PC-3 (cell line): ENCODE results near the gene IGFLR1. TPM values are rescaled to one million over a fixed set of nuclear protein-coding genes. Genes with fewer than 3 reads are reported as not detected.

Experiments used
- ATAC-seq: fragments of 200-7000 bp; cut with Tn5 transposase; 2 replicates; pipeline ENCODE4 v1.9.1; 2020; ENCODE audit warnings: mild to moderate bottlenecking, moderate library complexity
- BruUV-seq: library from RNA; stranded (reverse); fragments of 400-500 nt; replicated peaks from 2 replicates; lab custom pipeline; 2021; lab: Mats Ljungman, UMichigan
- CTCF ChIA-PET: fragments of 300-600 bp; sonication (Branson Sonifier 250); formaldehyde crosslinking; loops from one replicate; lab custom pipeline; 2022; ENCODE audit warnings: antibody characterized with exemption; lab: Charles Lee
- POLR2A ChIA-PET: fragments of 300-600 bp; sonication (Branson Sonifier 250); formaldehyde crosslinking; loops from one replicate; lab custom pipeline; 2022; ENCODE audit warnings: antibody characterized with exemption; ENCODE audit not compliant: unreplicated experiment; lab: Charles Lee
- DNase-seq: peaks from one replicate; pipeline ENCODE4 v3.0.0-alpha.2; 2015
- H2AFZ ChIP-seq: fragments of 300-600 bp; sonication (generic); 2 replicates; pipeline ENCODE4 v1.6.0; 2016; ENCODE audit warnings: antibody characterized with exemption, low read length
- H3F3A ChIP-seq: fragments of 300-600 bp; sonication (generic); one replicate; pipeline ENCODE4 v1.6.0; 2017; ENCODE audit warnings: antibody characterized with exemption, low read length, control low read depth, mild to moderate bottlenecking; ENCODE audit not compliant: unreplicated experiment
- H3K27ac ChIP-seq: fragments of 300-600 bp; sonication (generic); 2 replicates; pipeline ENCODE4 v1.5.1; 2016; ENCODE audit warnings: mild to moderate bottlenecking, low read length
- H3K27me3 ChIP-seq: fragments of 300-600 bp; sonication (generic); 2 replicates; pipeline ENCODE4 v1.6.1; 2016; ENCODE audit warnings: low read length, mixed read lengths
- H3K36me3 ChIP-seq: fragments of 300-600 bp; sonication (generic); 2 replicates; pipeline ENCODE4 v1.6.1; 2016; ENCODE audit warnings: low read depth, mixed run types, low read length, mixed read lengths
- H3K4me1 ChIP-seq: fragments of 300-600 bp; sonication (generic); 2 replicates; pipeline ENCODE4 v1.5.1; 2016; ENCODE audit warnings: low read length; ENCODE audit not compliant: insufficient read depth
- H3K4me2 ChIP-seq: fragments of 300-600 bp; sonication (generic); 2 replicates; pipeline ENCODE4 v1.6.0; 2016; ENCODE audit warnings: low read length
- H3K4me3 ChIP-seq: fragments of 300-600 bp; sonication (generic); 2 replicates; pipeline ENCODE4 v1.5.1; 2016; ENCODE audit warnings: mild to moderate bottlenecking, low read length, mixed read lengths
- H3K79me2 ChIP-seq: fragments of 300-600 bp; sonication (generic); 2 replicates; pipeline ENCODE4 v1.6.1; 2017; ENCODE audit warnings: low read length, mixed read lengths
- H3K9ac ChIP-seq: fragments of 300-600 bp; sonication (generic); 2 replicates; pipeline ENCODE4 v1.6.0; 2016; ENCODE audit warnings: mild to moderate bottlenecking, low read length
- H3K9me2 ChIP-seq: fragments of 300-600 bp; sonication (generic); replicated peaks from 2 replicates; pipeline ENCODE4 v1.6.1; 2016; ENCODE audit warnings: mixed run types, low read length, mixed read lengths
- H3K9me3 ChIP-seq: fragments of 300-600 bp; sonication (generic); 2 replicates; pipeline ENCODE4 v1.6.1; 2016; ENCODE audit warnings: low read length, mixed read lengths
- H4K20me1 ChIP-seq: fragments of 300-600 bp; sonication (generic); 2 replicates; pipeline ENCODE4 v1.6.1; 2016; ENCODE audit warnings: low read length, mixed read lengths
- CTCF ChIP-seq: fragments of 300-600 bp; sonication (generic); conservative IDR thresholded peaks from 2 replicates; pipeline ENCODE4 v1.5.1; 2017; ENCODE audit warnings: antibody characterized with exemption, low read depth, mild to moderate bottlenecking, low read length
- EZH2 ChIP-seq: fragments of 300-600 bp; sonication (generic); IDR thresholded peaks from one replicate; pipeline ENCODE4 v1.6.1; 2017; ENCODE audit warnings: antibody characterized with exemption, mild to moderate bottlenecking, low read length; ENCODE audit not compliant: unreplicated experiment
- EZH2phosphoT487 ChIP-seq: fragments of 300-600 bp; sonication (generic); IDR thresholded peaks from 2 replicates; pipeline ENCODE4 v1.6.1; 2018; ENCODE audit warnings: mild to moderate bottlenecking, antibody characterized with exemption, low read length, borderline replicate concordance
- intact Hi-C: fragments of 100-400 bp; cut with micrococcal nuclease; formaldehyde crosslinking; loops from 2 replicates; pipeline ENCODE4 v1.9.0; 2023
- total RNA-seq: library from RNA; depleted of rRNA; stranded (reverse); fragments of >200 nt; gene quantifications from 2 replicates; pipeline ENCODE4 v1.2.3, GENCODE V29; 2014

IGFLR1 gene
- total RNA-seq, 1 experiment from 2014 or later: 9.3 TPM

GRCh38 chr19:35777086-35777841 is 35.0 kb upstream of the IGFLR1 start:
- TF ChIP-seq EZH2: no peak
- no peak overlapping the region for H2AFZ ChIP-seq
- BruUV-seq: no TSS peak
- H3K9me2 ChIP-seq: no peaks in the 10 kb centered on the region
- no peak for ATAC-seq
- ChIA-PET CTCF (no interaction called here), POLR2A (interaction anchor here (0.6 kb wide), 1 partner anchor 32 kb away, joined by 7 read pairs; the partner anchor contains the start of genes PSENEN and U2AF1L4)
- H3K9ac ChIP-seq: no peak overlapping the region
- H3K4me1 ChIP-seq: peaks cover 7% of the 10 kb centered on the region
- H3K4me2 ChIP-seq: no peak overlapping the region
- no peak for DNase-seq
- no peaks in the 10 kb centered on the region for H3F3A ChIP-seq
- H4K20me1 ChIP-seq: no peaks in the 10 kb centered on the region
- H3K36me3 ChIP-seq: no peaks in the 10 kb centered on the region
- intact Hi-C loops: no loop called here
- H3K27me3 ChIP-seq: no peaks in the 10 kb centered on the region
- H3K79me2 ChIP-seq: no peaks in the 10 kb centered on the region
- no peak overlapping the region for H3K27ac ChIP-seq
- H3K4me3 ChIP-seq: no peak overlapping the region
- no peaks in the 10 kb centered on the region for H3K9me3 ChIP-seq

- Histone ChIP-seq H3K36me3 (no peaks in the 10 kb centered on the region), H3F3A (no peaks in the 10 kb centered on the region), H3K9me2 (no peaks in the 10 kb centered on the region), H4K20me1 (no peaks in the 10 kb centered on the region), H3K4me2 (peak overlapping the region; percentile 98), H3K9me3 (no peaks in the 10 kb centered on the region), H3K79me2 (no peaks in the 10 kb centered on the region), H3K9ac (0 out of 2 replicates have a peak overlapping the region, but pooled peaks have one; percentile 17), H3K27me3 (no peaks in the 10 kb centered on the region), H3K4me1 (peaks cover 7% of the 10 kb centered on the region), H3K27ac (no peak overlapping the region), H3K4me3 (peak overlapping the region; percentile 66), H2AFZ (no peak overlapping the region)
- DNase-seq (no peak), ATAC-seq (no peak)
- ChIA-PET POLR2A (interaction anchor here (0.6 kb wide), 1 partner anchor 36 kb away, joined by 3 read pairs; no protein-coding TSS in a partner anchor), CTCF (no interaction called here)
- TF ChIP-seq EZH2: no peak
- no peak for TF ChIP-seq CTCF
- no peak for TF ChIP-seq EZH2phosphoT487
- no TSS peak for BruUV-seq
- intact Hi-C loops: no loop called here
Measured at GRCh38 chr19:35776102-35776788, 34.0 kb upstream of the IGFLR1 start.

GRCh38 chr19:35775298-35776101 is 33.2 kb upstream of the IGFLR1 start, which contains the start of gene ARHGAP33:
ARHGAP33 (plus strand) TSS chr19:35775564; CDS start chr19:35775659, 95 bp downstream.
- no TSS peak for BruUV-seq
- no peaks in the 10 kb centered on the region for H3K27me3 ChIP-seq
- H2AFZ ChIP-seq: peak within 1 kb of the TSS; percentile 65
- intact Hi-C loops: loop anchor here (2.0 kb wide), 1 partner anchor 35 kb away; no protein-coding TSS in a partner anchor
- peaks cover 7% of the 10 kb centered on the region for H3K4me1 ChIP-seq
- peak within 1 kb of the TSS; percentile 66 for H3K4me3 ChIP-seq
- peak; percentile 97 for DNase-seq
- peak within 1 kb of the TSS; percentile 17; the same call in 1 of the 2 replicates for H3K9ac ChIP-seq
- H3K79me2 ChIP-seq: no peaks in the 10 kb centered on the region
- TF ChIP-seq CTCF (no peak), EZH2 (no peak), EZH2phosphoT487 (no peak)
- peak; percentile 93 for ATAC-seq
- H3K27ac ChIP-seq: no peak within 1 kb of the TSS
- no peaks in the 10 kb centered on the region for H3K36me3 ChIP-seq
- POLR2A ChIA-PET: interaction anchor here (0.5 to 0.6 kb wide), 2 partner anchors 35 to 832 kb away, joined by 3 to 4 read pairs; no protein-coding TSS in a partner anchor
- H3K9me3 ChIP-seq: no peaks in the 10 kb centered on the region
- CTCF ChIA-PET: no interaction called here
- no peaks in the 10 kb centered on the region for H3F3A ChIP-seq
- no peaks in the 10 kb centered on the region for H4K20me1 ChIP-seq
- peak within 1 kb of the TSS; percentile 98 for H3K4me2 ChIP-seq
- no peaks in the 10 kb centered on the region for H3K9me2 ChIP-seq
